SK-N-SH (cell line): ENCODE measurements around the gene ARFIP1.

ENCODE experiments used
- EP300 ChIP-seq, 2 experiments: IDR thresholded peaks; 2 replicates each; pipeline versions ENCODE4 v1.4.0 to v1.6.1; 2012; ENCODE audit warnings: borderline replicate concordance in 1 of 2, low read depth in 1 of 2, low read length in 1 of 2
- EZH2phosphoT487 ChIP-seq: fragments of 200-600 bp; sonication (generic); IDR thresholded peaks from 2 replicates; pipeline ENCODE4 v1.6.1; 2017; ENCODE audit warnings: low read depth, mixed run types, mild to moderate bottlenecking, antibody characterized with exemption, moderate library complexity, borderline replicate concordance
- FOXM1 ChIP-seq: IDR thresholded peaks from 2 replicates; pipeline ENCODE4 v1.4.0; 2012; ENCODE audit warnings: low read depth, mild to moderate bottlenecking
- GABPA ChIP-seq: IDR thresholded peaks from 2 replicates; pipeline ENCODE4 v1.4.0; 2012; ENCODE audit warnings: low read depth, mild to moderate bottlenecking
- JUND ChIP-seq: IDR thresholded peaks from 2 replicates; pipeline ENCODE4 v1.4.0; 2012
- MEF2A ChIP-seq: IDR thresholded peaks from 2 replicates; pipeline ENCODE4 v1.4.0; 2012; ENCODE audit warnings: low read depth, borderline replicate concordance
- NFIC ChIP-seq: IDR thresholded peaks from 2 replicates; pipeline ENCODE4 v1.4.0; 2012; ENCODE audit warnings: borderline replicate concordance
- POLR2AphosphoS5 ChIP-seq: IDR thresholded peaks from 2 replicates; pipeline ENCODE4 v1.6.1; 2012; ENCODE audit warnings: low read depth, low read length
- REST ChIP-seq: IDR thresholded peaks from 2 replicates; pipeline ENCODE4 v1.6.1; 2012; ENCODE audit warnings: mild to moderate bottlenecking, low read depth, low read length, moderate library complexity
- RXRA ChIP-seq: IDR thresholded peaks from 2 replicates; pipeline ENCODE4 v1.4.0; 2012; ENCODE audit warnings: low read depth, mild to moderate bottlenecking, borderline replicate concordance
- TAF1 ChIP-seq: IDR thresholded peaks from 2 replicates; pipeline ENCODE4 v1.6.1; 2012; ENCODE audit warnings: low read depth, mild to moderate bottlenecking, low read length, moderate library complexity, borderline replicate concordance
- TEAD4 ChIP-seq: IDR thresholded peaks from 2 replicates; pipeline ENCODE4 v1.4.0; 2012; ENCODE audit warnings: mild to moderate bottlenecking, borderline replicate concordance; ENCODE audit not compliant: insufficient read depth
- YY1 ChIP-seq: IDR thresholded peaks from 2 replicates; pipeline ENCODE4 v1.4.0; 2012; ENCODE audit warnings: low read depth, mild to moderate bottlenecking
- TF ChIP-seq, protein P1 (sequence below): fragments of 200-600 bp; sonication (generic); IDR thresholded peaks from 2 replicates; pipeline ENCODE4 v1.6.1; 2017; ENCODE audit warnings: antibody characterized with exemption, mild to moderate bottlenecking, moderate library complexity

GRCh38 chr4:152887981-152888380 lies 108.2 kb downstream of the ARFIP1 start:
- TF ChIP-seq TEAD4 (no peak), RXRA (no peak), REST (no peak), GABPA (no peak), EP300 (IDR thresholded peaks at IDR 0.05; ENCODE audit: borderline replicate concordance in 1 of 2, low read depth in 1 of 2, low read length in 1 of 2) (no peak), POLR2AphosphoS5 (no peak), NFIC (no peak), JUND (no peak), YY1 (no peak), EZH2phosphoT487 (no peak), MEF2A (no peak), FOXM1 (no peak), TAF1 (no peak)
- TF ChIP-seq, protein P1, sequence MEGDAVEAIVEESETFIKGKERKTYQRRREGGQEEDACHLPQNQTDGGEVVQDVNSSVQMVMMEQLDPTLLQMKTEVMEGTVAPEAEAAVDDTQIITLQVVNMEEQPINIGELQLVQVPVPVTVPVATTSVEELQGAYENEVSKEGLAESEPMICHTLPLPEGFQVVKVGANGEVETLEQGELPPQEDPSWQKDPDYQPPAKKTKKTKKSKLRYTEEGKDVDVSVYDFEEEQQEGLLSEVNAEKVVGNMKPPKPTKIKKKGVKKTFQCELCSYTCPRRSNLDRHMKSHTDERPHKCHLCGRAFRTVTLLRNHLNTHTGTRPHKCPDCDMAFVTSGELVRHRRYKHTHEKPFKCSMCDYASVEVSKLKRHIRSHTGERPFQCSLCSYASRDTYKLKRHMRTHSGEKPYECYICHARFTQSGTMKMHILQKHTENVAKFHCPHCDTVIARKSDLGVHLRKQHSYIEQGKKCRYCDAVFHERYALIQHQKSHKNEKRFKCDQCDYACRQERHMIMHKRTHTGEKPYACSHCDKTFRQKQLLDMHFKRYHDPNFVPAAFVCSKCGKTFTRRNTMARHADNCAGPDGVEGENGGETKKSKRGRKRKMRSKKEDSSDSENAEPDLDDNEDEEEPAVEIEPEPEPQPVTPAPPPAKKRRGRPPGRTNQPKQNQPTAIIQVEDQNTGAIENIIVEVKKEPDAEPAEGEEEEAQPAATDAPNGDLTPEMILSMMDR, result no peak
